Stimulated activated CD4-positive, alpha-beta T cell treated with anti-CD3 and anti-CD28 coated beads, Interleukin-1b, Interleukin-23, amount 100 ng/mL, for 48 hours (primary cell): ENCODE measurements around the gene LRMDA.

Experiments
- DNase-seq: peaks from one replicate; pipeline ENCODE4 v3.0.0-alpha.2; 2020

LRMDA gene

DNA sequence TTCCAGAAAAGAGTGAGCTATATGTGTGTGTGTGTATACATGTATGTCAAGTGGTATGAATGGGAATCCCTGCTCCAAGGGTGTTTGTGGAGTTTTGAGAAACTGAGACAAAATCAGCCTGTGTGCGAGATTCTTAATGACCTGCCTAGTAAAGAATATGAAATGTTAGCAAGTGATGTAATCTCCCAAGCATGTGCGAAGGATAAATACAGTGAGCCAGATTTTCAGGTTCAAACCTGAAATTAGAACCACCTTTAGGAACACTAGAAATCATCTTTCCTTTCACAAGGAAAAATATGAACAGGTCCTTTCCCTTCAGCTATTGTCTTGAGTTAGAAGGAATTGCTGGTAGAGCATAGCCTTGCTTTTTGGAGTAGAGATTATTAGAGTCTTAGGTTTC lies 457.6 kb downstream of the LRMDA start:
- no peak for DNase-seq

DNA sequence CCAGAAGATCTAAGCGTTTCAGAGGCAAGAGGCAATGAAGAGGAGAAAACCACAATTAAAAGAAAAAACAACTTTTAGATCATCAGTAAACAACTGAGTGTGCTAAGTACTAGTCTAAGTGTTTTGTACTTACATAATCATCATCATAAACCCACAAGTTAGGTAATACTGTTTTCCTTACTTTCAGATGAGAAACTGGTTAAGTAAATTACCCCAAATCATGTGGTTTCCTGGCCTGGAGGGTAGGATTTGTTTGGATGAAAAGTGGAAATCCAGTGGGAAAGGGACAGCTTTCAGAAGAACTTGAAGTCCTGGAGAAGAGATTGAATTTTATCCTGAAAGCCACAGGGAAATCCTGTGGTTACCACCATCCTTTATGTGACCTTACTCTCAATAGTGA lies 463.3 kb downstream of the LRMDA start:
- DNase-seq: no peak

DNA sequence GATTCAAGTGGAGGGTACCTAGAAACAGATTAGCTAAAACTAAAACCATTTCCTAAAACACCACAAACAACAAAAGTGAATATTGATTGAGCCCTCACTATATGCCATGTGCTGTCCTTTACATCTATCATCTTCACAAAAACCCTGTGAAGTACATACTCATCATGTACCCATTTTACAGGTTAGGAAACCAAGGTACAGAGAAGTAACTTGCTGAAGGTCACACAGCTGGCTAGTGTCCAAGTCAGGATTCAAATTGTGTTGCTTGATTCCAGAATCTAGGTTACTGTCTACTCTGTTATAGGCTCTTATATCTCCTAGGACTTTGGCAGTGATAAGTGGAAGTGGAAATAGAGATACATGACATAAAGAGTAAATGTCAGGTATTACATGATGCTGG lies 463.8 kb downstream of the LRMDA start:
- no peak for DNase-seq

DNA sequence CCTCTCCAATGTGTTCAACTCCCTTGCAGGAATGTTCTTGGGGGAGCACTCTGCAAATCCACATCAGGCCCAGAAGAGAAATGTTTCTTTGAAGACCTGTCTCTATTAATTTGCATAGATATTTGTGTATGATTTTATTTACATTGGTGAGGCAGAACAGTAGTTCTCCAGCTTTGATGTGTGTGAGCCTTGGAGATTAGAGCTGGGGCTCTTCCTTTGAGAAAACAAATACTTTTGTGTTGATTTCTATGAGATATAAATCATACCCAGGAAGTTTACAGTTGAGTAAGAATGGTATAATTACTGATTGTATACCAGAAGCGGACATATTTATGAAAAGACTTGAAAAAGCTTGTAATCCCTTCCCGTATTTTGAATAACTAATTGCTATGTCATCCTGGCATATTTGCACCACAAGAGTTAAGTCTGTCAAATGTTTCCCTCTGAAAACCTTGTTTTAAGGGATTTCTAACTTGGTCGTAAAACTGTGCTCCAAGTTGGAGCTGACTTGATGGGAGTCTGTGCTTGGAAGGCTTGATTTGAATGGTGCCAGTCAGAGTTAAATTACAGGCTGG lies 468.5 kb downstream of the LRMDA start:
- no peak for DNase-seq

DNA sequence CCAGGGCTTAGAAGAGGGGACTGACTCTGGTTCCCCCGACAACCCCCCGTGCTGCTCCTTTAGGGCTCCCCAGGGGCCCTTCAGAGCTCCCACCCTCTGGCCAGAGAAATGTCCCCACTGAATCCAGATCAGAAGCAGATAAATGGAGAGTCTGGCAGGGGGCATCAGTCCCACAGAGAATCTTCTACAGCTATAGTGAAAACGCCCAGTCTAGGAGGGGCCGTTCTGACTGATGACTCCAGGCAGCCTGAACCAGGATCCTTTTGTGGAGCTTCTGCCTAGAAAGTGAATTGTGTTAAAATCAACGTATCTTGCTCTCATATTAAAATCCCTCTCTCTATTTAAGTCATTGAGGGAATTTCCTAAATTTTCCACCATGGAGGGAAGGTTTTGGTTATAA lies 471.4 kb downstream of the LRMDA start:
- no peak for DNase-seq

DNA sequence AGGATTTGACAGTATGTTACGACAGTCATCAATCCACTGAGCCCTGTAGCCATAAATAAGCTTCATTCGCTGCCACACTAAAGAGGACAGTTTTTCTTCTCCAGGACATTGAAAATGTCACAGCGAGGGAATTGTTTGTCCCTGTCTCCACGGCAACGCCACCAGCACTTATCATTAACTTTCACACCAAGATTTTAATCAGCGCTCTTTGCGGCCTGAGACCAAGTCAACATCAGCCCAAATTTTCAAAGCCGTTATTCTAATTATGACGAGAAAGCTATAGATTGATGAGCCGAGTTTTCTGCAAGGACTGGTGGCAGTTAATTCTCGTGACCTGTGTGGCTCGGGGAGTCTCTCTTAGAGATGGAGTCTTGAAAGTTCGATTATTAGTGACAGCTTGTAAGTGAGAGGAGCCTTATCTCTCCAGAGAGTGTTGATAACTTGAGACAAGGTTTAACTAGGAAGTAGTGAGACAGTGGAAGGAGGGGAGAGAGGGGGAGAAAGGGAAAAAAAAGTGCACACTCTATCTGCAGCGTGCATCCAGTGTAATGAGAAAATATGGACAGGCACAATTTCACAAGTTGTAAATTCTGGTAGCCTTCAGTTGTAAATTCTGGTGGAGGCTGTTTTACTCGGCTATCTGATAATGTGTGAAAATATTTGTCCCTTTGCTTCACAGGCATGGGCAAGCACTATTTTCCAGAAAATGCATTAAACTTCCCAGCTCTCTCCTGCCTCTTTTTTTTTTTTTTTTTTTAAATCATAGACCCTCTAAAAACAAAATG lies 473.3 kb downstream of the LRMDA start:
- DNase-seq: no peak

DNA sequence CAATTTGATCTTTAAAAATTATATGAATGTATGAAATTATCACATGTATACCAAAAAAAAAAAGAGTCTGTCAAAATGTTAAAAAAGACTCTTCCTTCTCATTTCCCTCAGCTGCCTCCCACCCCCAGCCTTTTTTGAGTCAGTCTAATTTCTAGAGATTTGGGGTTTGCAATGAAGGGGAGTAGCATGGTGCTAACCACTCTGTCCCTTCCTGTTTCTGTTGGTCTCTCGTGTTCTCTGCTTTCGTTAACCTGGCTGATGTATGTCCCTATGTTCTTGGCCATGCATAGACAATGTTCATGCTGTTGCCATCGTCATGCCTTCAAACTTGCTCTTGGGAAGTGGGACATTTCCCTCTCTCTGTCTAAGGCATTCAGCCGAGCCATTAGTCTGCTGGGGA lies 474.1 kb downstream of the LRMDA start:
- no peak for DNase-seq

DNA sequence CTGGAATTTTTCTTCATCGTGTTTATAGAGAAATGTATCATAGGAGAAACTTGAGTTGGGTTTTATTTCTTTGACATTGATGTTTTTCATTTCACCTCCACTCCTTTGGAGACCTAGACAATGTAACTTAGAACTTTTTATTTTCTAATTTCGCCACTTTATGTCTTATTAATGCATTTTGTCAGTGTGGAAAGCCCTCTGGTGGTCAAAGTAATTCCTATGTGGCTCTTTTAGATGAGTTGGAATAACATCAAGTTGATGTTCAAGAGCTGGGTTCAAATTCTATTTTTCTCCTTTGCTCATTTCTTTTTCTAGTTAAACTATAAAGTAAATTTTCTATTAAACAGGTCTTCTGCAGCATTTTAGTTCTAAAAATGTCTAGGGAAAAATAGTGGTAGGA lies 478.6 kb downstream of the LRMDA start:
- no peak for DNase-seq

DNA sequence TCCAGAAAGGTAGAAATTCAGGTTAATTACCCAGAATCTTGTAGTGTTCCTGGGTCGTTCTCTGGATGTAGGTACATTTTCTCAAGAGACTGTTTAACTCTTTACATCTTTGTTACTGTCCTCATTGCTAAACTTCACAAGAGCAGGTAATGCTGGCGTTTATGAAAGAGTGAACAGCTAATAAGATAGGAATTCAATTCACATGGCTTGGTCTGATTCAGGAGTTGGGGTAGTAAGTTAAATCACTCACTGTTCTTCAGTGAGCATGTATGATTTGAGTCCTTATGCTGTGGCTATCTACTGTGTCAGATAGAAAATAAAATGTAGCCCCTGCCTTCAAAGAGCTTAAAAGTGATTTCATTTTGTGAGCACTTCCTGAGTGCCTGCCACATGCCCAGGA lies 480.0 kb downstream of the LRMDA start:
- DNase-seq: no peak

DNA sequence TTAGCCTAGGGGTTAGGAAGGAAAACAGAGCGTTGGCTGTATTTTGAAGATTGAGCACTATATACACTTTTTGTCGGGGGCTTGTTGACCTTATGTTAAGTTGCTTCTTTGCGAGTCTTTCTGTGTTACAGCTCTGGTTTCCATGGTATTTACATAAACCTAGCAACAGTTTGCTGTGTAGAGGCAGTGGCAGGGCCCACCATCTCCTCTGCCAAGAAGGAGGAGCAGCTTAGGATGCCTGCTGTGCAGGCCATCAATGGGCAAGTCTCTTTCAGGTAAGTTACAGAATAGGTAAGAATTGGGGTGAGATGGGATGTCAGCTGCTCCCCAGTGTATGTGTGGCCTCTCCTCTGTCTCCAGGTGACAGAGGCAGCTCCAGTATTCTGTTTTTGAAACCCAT lies 485.5 kb downstream of the LRMDA start:
- DNase-seq: no peak

DNA sequence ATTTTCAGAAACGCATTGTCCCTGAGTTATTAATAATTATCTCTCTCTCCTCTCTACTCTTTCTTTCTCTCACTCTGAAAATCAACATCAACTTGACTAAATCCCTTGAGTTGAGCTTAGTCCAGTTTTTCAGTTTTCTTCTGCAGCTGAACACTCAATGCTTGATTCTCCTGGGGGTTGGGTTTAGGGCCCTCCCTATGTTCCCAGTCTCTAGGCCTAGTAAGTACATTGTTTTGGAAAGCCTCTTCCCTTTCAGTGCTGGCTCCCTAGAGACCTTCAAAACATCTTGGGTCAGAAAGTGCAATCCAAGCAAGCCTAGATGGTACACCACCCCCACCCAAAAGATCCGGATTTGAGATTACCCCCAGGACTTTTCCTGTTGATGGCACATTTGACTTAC lies 488.5 kb downstream of the LRMDA start:
- DNase-seq: no peak

DNA sequence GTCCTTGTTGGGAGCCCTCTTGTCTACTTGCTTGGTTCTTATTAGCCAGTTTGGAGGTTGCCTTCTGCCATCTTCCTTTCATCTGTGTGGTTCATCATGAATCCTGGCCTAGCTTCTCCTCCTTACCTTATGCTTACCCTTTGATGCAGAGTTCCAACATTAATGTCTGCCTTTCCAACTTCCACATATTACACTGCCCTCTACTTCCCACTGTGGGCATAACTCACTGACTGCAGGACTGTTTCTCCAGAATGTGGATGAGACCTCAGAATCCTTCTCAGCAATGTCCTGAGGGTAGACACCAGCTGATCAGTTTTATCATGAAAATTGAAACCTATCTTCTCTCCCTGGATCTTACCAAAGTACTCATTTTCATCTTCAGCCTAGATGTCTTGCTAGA lies 491.0 kb downstream of the LRMDA start:
- DNase-seq: no peak

DNA sequence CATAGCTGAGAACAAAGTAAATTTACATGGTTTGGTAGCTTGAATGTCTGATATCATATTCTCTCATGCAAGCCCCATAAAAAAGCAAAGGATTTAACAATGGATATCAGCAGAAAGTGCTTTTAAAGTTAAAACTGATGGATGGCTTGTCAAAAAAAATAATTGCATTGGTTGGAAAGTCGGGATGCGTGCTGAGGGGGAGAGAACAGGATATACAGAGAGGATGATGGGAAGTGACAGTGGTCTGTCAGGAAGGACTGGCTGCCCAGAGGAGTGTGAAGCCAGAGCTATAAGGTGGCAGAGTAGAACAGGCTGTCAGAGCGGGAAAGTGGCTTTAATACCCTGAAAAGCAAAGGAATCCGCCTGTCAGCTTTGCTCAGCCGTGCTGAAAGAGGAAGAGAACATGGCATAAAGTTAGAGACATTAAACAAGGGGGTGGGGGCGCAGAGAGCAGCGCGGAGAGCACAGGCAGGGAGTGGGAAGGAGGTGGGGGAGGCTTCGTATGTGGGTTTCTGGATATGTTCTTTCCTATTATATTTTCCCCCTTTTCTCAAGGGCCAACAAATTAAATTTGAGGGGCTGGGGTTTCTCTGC lies 493.0 kb downstream of the LRMDA start:
- DNase-seq: no peak

DNA sequence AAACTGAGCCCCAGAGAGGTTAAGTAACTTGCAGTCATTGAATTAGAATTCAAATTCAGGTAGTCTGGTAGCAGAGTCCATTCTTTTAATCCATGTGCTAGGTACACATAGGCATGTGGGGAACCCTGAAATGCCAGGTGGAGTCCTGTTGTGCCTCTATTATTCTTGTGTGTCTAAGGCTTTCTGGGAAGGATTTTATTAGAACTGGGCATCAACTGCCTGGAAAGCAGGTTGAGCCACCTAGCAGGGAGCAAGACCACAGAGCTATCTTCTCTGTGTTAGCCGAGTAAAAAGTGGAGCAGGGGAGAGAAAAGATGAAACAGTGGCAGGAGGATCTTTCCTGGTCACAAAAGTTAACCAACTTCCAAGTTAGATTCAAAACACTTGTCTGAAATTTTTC lies 494.6 kb downstream of the LRMDA start:
- no peak for DNase-seq

DNA sequence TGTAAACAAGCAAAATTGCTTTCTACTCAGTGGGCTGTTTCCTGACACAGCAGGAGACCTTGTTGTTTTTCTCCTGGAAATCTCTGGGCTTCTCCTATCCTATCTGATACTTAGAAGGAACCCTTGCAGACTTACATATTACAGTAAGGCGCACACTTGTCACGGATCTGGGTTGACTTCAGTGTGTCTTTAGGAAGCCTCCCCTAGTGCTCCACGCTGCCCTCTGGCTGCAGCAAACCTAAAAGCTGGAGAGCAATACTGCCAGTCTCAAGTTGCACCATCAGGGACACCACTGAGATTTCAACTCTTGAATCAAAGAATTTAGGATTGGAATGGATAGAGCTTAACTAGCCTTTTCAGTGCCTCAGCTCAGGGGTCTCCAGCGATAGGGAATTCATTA lies 495.3 kb downstream of the LRMDA start:
- DNase-seq: no peak

DNA sequence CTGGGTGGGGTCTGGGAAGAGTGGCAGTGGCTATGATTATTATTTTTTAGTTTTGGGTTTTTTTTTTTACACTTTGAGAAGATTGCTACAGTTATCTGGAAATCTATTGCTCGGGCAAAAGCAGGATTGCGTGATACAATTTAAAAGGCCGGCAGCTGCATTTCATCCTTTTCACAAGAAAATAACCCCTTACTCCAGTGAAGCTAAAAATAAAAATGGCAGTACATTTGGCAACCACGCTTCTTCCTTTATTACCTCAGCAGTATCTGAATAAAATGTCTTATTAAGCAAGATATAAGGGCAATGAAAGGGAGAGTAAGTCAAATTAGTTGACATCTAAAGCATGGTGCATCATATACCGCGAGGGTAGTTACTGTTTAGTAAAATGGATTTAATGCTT lies 496.8 kb downstream of the LRMDA start:
- DNase-seq: no peak

DNA sequence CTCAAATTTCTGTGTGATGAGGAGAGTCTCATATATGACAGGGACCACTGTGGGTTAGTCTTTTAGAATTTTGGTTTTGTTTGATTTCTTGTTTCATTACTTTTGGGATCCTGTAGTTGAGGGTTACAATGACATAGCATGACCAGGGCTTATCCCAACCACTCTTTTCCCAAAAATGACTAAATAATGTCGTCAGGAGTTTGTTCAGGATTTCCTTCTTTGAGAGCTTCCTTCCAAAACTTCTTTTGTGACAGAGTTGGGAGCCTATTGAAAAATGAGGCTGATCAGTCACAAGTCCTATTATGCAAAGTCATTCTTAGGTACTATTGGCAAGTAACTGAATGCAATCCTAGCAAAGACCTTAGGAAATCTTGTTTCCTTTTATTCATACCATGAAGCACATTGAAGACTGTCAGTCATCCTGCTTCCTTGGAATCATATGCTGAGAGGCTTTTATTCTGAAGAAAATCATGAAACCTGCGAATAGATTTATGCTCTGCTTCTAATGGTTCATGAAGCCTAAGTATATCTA lies 498.3 kb downstream of the LRMDA start:
- DNase-seq: no peak

DNA sequence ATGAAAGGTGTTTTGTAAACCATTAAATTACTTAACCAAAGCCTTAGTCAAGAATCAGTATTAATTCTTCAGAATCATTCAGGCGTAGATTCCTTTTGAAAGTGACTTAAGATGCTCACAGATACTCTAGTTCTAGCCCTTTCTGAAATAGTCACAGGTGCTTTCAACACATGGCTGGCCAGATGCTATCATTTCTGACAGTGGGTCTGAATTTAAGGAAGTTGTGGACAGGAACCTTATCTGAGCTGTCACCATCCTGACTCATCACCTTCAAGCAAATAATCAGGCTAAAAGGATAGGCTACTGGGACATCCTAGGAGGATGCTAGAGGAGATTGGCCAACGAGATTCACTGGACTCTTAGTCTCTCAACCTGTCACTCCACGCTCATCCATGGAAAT lies 501.5 kb downstream of the LRMDA start:
- DNase-seq: no peak

DNA sequence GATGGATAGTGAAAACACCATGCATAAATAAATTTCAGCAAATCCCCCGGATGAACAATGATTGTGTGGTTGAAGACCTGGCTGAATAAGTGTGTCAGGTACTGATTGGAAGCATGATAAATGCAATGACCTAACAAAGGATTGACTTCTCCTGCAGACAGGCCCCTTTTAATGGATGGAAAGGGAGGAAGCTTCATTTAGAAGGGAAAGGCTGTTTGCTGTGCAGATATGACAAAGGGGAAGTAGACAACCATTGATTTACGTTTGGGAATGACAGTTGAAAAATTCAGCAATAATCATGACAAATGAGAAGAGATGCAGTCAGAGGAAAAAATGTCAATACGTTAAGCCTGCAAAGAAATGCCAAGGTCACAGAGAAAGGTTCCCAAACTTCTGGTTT lies 503.8 kb downstream of the LRMDA start:
- DNase-seq: no peak

DNA sequence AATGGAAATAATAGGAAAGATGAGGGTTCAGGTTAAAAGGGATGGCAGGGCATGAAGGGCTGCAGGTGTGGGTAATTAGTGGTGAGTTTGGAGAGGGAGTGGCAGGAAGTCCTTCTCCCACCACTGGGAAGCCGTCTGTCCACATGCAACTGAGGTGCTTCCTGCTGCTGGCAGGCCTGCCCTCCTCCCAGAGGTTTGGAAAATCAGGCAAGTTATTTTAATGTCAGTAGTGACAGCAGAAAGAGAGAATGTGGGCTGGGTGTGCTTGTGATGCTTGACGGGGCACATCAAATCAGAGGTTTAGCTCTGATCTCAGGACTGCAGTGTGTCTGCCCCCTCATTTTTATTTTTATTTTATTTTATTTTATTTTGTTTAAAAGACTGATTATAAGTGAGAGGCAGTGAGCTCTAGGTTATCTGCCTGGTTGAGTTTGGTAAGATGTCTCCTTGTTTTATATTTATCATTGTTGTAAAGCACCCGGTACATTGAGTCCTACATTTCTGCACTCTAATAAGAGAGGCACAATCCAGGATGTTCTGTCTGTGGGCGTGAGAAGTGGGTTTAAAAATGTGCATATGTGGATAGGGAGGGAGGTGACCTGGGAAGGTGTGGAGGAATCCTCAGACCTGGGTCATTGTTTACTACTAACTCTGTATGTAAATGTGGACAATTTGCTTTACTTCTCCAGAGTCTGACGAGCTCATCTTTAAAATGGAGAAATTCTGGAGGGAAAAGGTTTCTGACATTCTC lies 504.4 kb downstream of the LRMDA start:
- no peak for DNase-seq

DNA sequence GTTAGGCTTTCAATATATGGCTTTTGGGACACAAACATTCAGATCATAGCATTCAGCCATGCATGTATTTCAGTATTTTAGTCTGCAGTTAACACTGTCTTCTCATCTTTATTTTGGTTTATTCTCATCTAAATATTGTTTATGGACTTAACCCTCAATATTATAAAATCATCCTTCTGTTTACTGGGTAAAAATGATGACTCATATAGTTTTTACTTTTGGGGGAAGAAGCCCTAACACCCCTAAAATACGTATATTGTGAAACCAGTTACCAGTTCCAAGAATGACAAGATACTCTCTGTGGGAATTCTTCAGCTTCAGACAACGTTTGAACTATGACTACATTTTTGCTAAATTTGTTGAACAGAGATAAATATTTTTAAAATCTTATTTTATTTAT lies 505.4 kb downstream of the LRMDA start:
- no peak for DNase-seq

DNA sequence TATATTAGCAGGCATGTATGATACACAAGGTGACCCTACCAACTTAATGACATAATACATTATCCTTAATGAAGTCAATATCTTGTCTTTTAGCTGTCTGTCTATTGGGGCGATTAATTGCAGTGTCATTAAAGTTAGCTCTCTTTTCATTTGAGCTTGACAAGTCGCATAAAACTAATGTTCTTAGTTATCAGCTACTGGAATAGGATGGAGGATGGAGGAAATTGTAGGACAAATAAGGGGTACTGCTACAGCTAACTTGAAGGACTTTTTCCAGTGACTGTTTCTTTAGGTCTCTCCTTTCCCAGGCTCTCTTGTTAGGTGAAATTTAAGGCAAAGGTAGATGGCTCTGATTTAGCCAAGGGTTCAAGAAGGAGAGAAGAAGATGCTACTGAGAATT lies 506.4 kb downstream of the LRMDA start:
- no peak for DNase-seq

DNA sequence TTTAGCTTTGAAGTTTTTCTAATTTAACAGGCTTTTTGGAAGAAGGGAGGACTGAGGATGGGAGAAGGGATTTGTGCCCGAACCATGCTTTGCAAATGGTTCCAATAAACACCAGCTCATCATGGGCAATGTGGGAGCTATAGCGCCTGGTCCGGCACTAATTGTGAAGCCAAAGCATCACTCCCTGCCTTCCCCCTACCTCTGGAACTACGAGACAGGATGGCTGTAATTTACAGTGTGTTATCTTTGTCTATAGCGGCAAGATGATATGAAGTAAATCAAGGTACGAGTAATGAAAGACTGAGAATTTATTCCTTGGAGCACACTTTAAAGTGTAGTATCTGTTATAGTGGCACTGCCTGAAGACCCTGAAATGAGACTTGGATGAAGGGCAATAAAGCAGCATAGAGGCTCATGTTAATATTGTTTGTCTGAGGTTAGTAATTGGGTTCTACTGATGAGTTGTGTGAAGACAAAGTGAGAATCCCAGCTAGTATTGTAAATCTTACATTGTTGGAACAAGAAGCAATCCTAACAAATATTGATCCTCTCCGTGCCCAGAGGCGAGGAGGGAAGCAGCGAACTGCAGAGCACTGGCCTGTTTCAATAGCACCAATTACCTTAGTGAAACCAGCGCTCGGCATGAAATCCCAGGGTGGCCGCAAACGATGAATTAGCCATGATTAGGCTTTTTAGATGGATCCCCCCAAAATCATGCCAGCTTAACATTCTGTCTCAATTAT lies 507.1 kb downstream of the LRMDA start:
- DNase-seq: no peak
